H1 (cell line): ENCODE data around the gene ACAD10. TPM values are rescaled to one million over a fixed set of nuclear protein-coding genes. Genes with fewer than 3 reads are reported as not detected.

ENCODE experiments used
- CTCF ChIA-PET: fragments of 300-600 bp; sonication (Branson Sonifier 250); formaldehyde crosslinking; loops from one replicate; lab custom pipeline; 2021; ENCODE audit not compliant: partially characterized antibody; lab: Charles Lee
- POLR2A ChIA-PET: fragments of 300-600 bp; sonication (Branson Sonifier 250); formaldehyde crosslinking; loops from one replicate; lab custom pipeline; 2021; ENCODE audit warnings: inconsistent platforms; ENCODE audit not compliant: partially characterized antibody; lab: Charles Lee
- DNase-seq, 2 experiments: peaks; one replicate each; pipeline versions ENCODE4 v3.0.0 to v3.0.0-alpha.2; 2010 to 2022; ENCODE audit warnings: low spot score in 2 of 2, low read depth in 1 of 2, mixed read lengths in 1 of 2
- FAIRE-seq: peaks from 2 replicates; lab custom pipeline; 2011; peaks lifted over from hg19 to GRCh38; lab: Jason Lieb, UNC
- H2AFZ ChIP-seq: 2 replicates; pipeline ENCODE4 v1.8.1; 2012; ENCODE audit warnings: low read length, inconsistent platforms
- H2AK5ac ChIP-seq: 2 replicates; pipeline ENCODE4 v1.6.1; 2013; ENCODE audit warnings: low read depth, low read length
- H2BK120ac ChIP-seq: replicated peaks from 2 replicates; pipeline ENCODE3; 2013; ENCODE audit warnings: low read depth, low read length, inconsistent platforms
- H2BK12ac ChIP-seq: 2 replicates; pipeline ENCODE4 v1.6.1; 2013; ENCODE audit warnings: low read depth, low read length
- H2BK15ac ChIP-seq: 2 replicates; pipeline ENCODE4 v1.6.1; 2013; ENCODE audit warnings: low read length
- H2BK20ac ChIP-seq: 2 replicates; pipeline ENCODE4 v1.6.1; 2013; ENCODE audit warnings: low read length
- H2BK5ac ChIP-seq: 2 replicates; pipeline ENCODE4 v1.6.1; 2013; ENCODE audit warnings: low read depth, low read length
- H3K14ac ChIP-seq: 2 replicates; pipeline ENCODE4 v1.6.1; 2013; ENCODE audit warnings: inconsistent platforms; ENCODE audit not compliant: insufficient read length
- H3K18ac ChIP-seq: 2 replicates; pipeline ENCODE4 v1.6.1; 2013; ENCODE audit warnings: low read length; ENCODE audit errors: extremely low read depth
- H3K23ac ChIP-seq: 2 replicates; pipeline ENCODE4 v1.6.1; 2013; ENCODE audit warnings: inconsistent platforms; ENCODE audit not compliant: insufficient read length
- H3K23me2 ChIP-seq: 2 replicates; pipeline ENCODE4 v1.6.1; 2013; ENCODE audit warnings: low read depth, low read length
- H3K27ac ChIP-seq: 2 replicates; pipeline ENCODE4 v1.6.1; 2011; ENCODE audit warnings: low read depth, low read length, inconsistent platforms
- H3K27me3 ChIP-seq, 4 experiments: replicated peaks in 1 of 4; 1 replicate in 1 of 4; 2 replicates in 3 of 4; pipeline versions ENCODE4 v1.6.1 to v1.8.1; 2011 to 2013; ENCODE audit warnings: low read length in 3 of 4, mild to moderate bottlenecking in 3 of 4, inconsistent platforms in 2 of 4, mixed read lengths in 2 of 4, moderate library complexity in 1 of 4; ENCODE audit not compliant: control insufficient read depth in 3 of 4, insufficient read depth in 3 of 4; ENCODE audit errors: extremely low read depth in 1 of 4
- H3K36me3 ChIP-seq, 4 experiments: 2 replicates each; pipeline versions ENCODE4 v1.6.1 to v1.8.1; 2011 to 2013; ENCODE audit warnings: mild to moderate bottlenecking in 4 of 4, low read length in 3 of 4, moderate library complexity in 2 of 4, control low read depth in 1 of 4, inconsistent platforms in 1 of 4; ENCODE audit not compliant: insufficient read depth in 4 of 4, control insufficient read depth in 2 of 4
- H3K4ac ChIP-seq: replicated peaks from 2 replicates; pipeline ENCODE3; 2013; ENCODE audit warnings: low read length, low read depth, mixed read lengths, inconsistent platforms; ENCODE audit not compliant: insufficient read length
- H3K4me1 ChIP-seq, 4 experiments: replicated peaks in 1 of 4; 1 replicate in 1 of 4; 2 replicates in 3 of 4; pipeline versions ENCODE4 v1.6.1 to v1.8.1; 2011 to 2013; ENCODE audit warnings: low read length in 3 of 4, inconsistent platforms in 2 of 4, mixed read lengths in 1 of 4; ENCODE audit not compliant: insufficient read depth in 4 of 4, control insufficient read depth in 3 of 4
- H3K4me2 ChIP-seq, 2 experiments: 2 replicates each; pipeline versions ENCODE4 v1.6.1 to v1.8.1; 2011 to 2013; ENCODE audit warnings: low read depth in 2 of 2, low read length in 2 of 2, control low read depth in 1 of 2, inconsistent platforms in 1 of 2, mild to moderate bottlenecking in 1 of 2; ENCODE audit not compliant: insufficient read depth in 1 of 2
- H3K4me3 ChIP-seq, 4 experiments: fragments of 200-600, 300-600 bp in 1 of 4; sonication (generic), shearing (Covaris generic), sonication (Bioruptor Twin) in 1 of 4; 2 replicates each; pipeline versions ENCODE4 v1.5.1 to v1.8.1; 2011 to 2016; ENCODE audit warnings: low read length in 4 of 4, low read depth in 3 of 4, control low read depth in 2 of 4, inconsistent platforms in 2 of 4, mild to moderate bottlenecking in 2 of 4, mixed read lengths in 1 of 4, moderate library complexity in 1 of 4; ENCODE audit not compliant: insufficient read depth in 2 of 4; ENCODE audit errors: extremely low read depth in 1 of 4
- H3K56ac ChIP-seq: replicated peaks from 2 replicates; pipeline ENCODE3; 2013; ENCODE audit warnings: low read depth, mild to moderate bottlenecking, mixed read lengths, low read length, inconsistent platforms; ENCODE audit not compliant: insufficient read length
- H3K79me1 ChIP-seq: 2 replicates; pipeline ENCODE4 v1.6.1; 2013; ENCODE audit warnings: low read depth, low read length, control low read depth
- H3K79me2 ChIP-seq, 2 experiments: 2 replicates each; pipeline versions ENCODE4 v1.6.1 to v1.8.1; 2012 to 2013; ENCODE audit warnings: low read length in 2 of 2, mild to moderate bottlenecking in 2 of 2, inconsistent platforms in 1 of 2; ENCODE audit not compliant: insufficient read depth in 2 of 2, control insufficient read depth in 1 of 2
- H3K9ac ChIP-seq, 4 experiments: replicated peaks in 1 of 4; 1 replicate in 1 of 4; 2 replicates in 3 of 4; pipeline versions ENCODE4 v1.6.1 to v1.8.1; 2011 to 2013; ENCODE audit warnings: low read depth in 3 of 4, low read length in 3 of 4, control low read depth in 2 of 4, mild to moderate bottlenecking in 2 of 4, moderate library complexity in 2 of 4, inconsistent platforms in 1 of 4; ENCODE audit errors: extremely low read depth in 1 of 4
- H3K9me3 ChIP-seq, 2 experiments: 2 replicates each; pipeline versions ENCODE4 v1.6.1 to v1.8.1; 2012 to 2013; ENCODE audit warnings: mild to moderate bottlenecking in 2 of 2, moderate library complexity in 2 of 2, control low read depth in 1 of 2, inconsistent platforms in 1 of 2, low read depth in 1 of 2, low read length in 1 of 2, mixed read lengths in 1 of 2; ENCODE audit not compliant: insufficient read depth in 2 of 2
- H4K20me1 ChIP-seq, 2 experiments: replicated peaks in 1 of 2; 2 replicates each; pipeline versions ENCODE3 to v1.8.1; 2011 to 2013; ENCODE audit warnings: inconsistent platforms in 2 of 2, low read length in 2 of 2, mild to moderate bottlenecking in 1 of 2; ENCODE audit not compliant: insufficient read depth in 2 of 2, control insufficient read depth in 1 of 2
- H4K5ac ChIP-seq: 2 replicates; pipeline ENCODE4 v1.6.1; 2013; ENCODE audit warnings: low read length, low read depth, mixed read lengths, inconsistent platforms; ENCODE audit not compliant: insufficient read length
- H4K8ac ChIP-seq: 2 replicates; pipeline ENCODE4 v1.8.0; 2013; ENCODE audit warnings: mild to moderate bottlenecking, moderate library complexity, low read length, inconsistent platforms; ENCODE audit not compliant: insufficient read depth; ENCODE audit errors: extremely low read depth
- H4K91ac ChIP-seq: replicated peaks from 2 replicates; pipeline ENCODE3; 2013; ENCODE audit warnings: low read length, mixed read lengths, inconsistent platforms; ENCODE audit not compliant: insufficient read length
- CBX8 ChIP-seq: fragments of 300-800, 300-1000 bp; sonication (generic); IDR thresholded peaks from 2 replicates; pipeline ENCODE4 v1.7.1; 2016; ENCODE audit warnings: low read depth, low read length, borderline replicate concordance
- CREB1 ChIP-seq: IDR thresholded peaks from 2 replicates; pipeline ENCODE4 v1.6.1; 2012; ENCODE audit warnings: inconsistent platforms
- CTBP2 ChIP-seq: IDR thresholded peaks from 2 replicates; pipeline ENCODE4 v1.7.0; 2011; ENCODE audit warnings: borderline replicate concordance, mild to moderate bottlenecking, moderate library complexity, mixed read lengths, low read length; ENCODE audit not compliant: insufficient read depth, insufficient read length
- GTF2F1 ChIP-seq: IDR thresholded peaks from 2 replicates; pipeline ENCODE4 v1.6.1; 2012; ENCODE audit warnings: low read depth, low read length, improper control_type of control experiment, borderline replicate concordance
- RFX5 ChIP-seq: IDR thresholded peaks from 2 replicates; pipeline ENCODE4 v1.6.1; 2011; ENCODE audit warnings: low read depth, low read length, improper control_type of control experiment, borderline replicate concordance
- SP2 ChIP-seq: IDR thresholded peaks from 2 replicates; pipeline ENCODE4 v1.6.1; 2012; ENCODE audit warnings: mild to moderate bottlenecking, low read length, inconsistent platforms
- SRF ChIP-seq: IDR thresholded peaks from 2 replicates; pipeline ENCODE4 v1.6.1; 2011; ENCODE audit warnings: mild to moderate bottlenecking, low read depth, low read length, moderate library complexity
- whole genome bisulfite sequencing, 2 experiments: shearing (Covaris generic) in 1 of 2; methylation state at CpG; one replicate each; pipeline versions ENCODE4 v1.1.6 to v1.1.7; 2013 to 2015; ENCODE audit warnings: low lambda C conversion rate in 2 of 2, mixed read lengths in 2 of 2, inconsistent platforms in 1 of 2, low coverage in 1 of 2, missing lambda C conversion rate in 1 of 2; ENCODE audit not compliant: insufficient replicate concordance in 2 of 2, insufficient coverage in 1 of 2, insufficient read length in 1 of 2; ENCODE audit errors: extremely low coverage in 1 of 2, missing lambda C conversion rate in 1 of 2; 5-methylcytosine and 5-hydroxymethylcytosine counted together
- polyA plus RNA-seq, 7 experiments: library from polyadenylated mRNA; depleted of rRNA in 3 of 7; stranded (reverse) in 5 of 7; unstranded in 2 of 7; fragments of >200 nt in 5 of 7; fragments of 200-250 nt in 2 of 7; gene quantifications; 1 replicate in 5 of 7; 2 replicates in 1 of 7; 4 replicates in 1 of 7; pipeline versions ENCODE4 v1.2.1 to v1.2.3, GENCODE V29; 2011 to 2013; ENCODE audit warnings: missing spikeins in 2 of 7, mixed read lengths in 2 of 7
- total RNA-seq: library from RNA; stranded (reverse); fragmentation: NEBNext Ultra II Directional; extraction: Animal tissue kit (Norgen Biotek cat#: 25700); gene quantifications from 2 replicates; pipeline ENCODE4 v1.2.1, GENCODE V29; 2021

The ACAD10 gene
- total and polyA plus RNA-seq, 2 of the 8 experiments (the other 6 are each of a cell fraction or from before 2014, with no cell fraction given) = 17.3 to 23.3 TPM

DNA sequence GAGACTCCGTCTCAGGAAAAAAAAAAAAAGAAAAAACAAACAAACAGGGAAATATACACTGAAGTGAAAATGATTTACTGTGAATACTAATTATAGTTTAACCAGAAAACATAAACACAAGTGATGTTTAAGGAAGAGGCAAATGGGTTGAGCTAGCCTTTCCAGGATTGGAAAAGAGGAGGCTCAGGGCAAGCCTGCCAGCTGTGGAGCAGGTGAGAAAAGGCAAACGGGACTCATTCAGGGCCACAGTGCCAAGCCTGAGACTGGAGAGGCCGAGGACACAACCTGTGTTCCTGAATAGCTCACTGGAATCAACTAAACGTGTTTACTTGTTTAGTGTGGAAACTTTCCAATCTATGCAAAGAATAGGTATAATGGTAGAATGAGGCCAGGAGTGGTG lies 120.5 kb downstream of the ACAD10 start:
- H2BK15ac ChIP-seq = no peak overlapping the region

More for the DNA sequence above, 120.5 kb downstream of the ACAD10 start:
- Histone ChIP-seq H4K5ac (no peak overlapping the region), H4K91ac (no peak overlapping the region), H3K18ac (no peak overlapping the region), H3K79me1 (no peaks in the 10 kb centered on the region), H4K8ac (no peak overlapping the region), H3K23ac (no peak overlapping the region), H2BK12ac (no peak overlapping the region), H3K4me1 (no peaks in the 10 kb centered on the region), H3K27me3 (no peaks in the 10 kb centered on the region), H4K20me1 (no peaks in the 10 kb centered on the region), H3K4me3 (no peak overlapping the region), H3K23me2 (no peaks in the 10 kb centered on the region), H3K27ac (no peak overlapping the region), H3K9me3 (no peaks in the 10 kb centered on the region), H2BK20ac (no peak overlapping the region), H3K14ac (no peak overlapping the region), H3K9ac (no peak overlapping the region), H3K56ac (no peak overlapping the region), H2AK5ac (no peak overlapping the region), H3K79me2 (no peaks in the 10 kb centered on the region), H2BK120ac (no peak overlapping the region), H3K4ac (no peak overlapping the region), H2AFZ (no peak overlapping the region), H2BK5ac (no peak overlapping the region), H3K4me2 (no peak overlapping the region), H3K36me3 (peaks cover 0 to 9% (median 1%) of the 10 kb centered on the region in 4 experiments; a peak in 2 of 8 replicates)
- TF ChIP-seq SRF = no peak
- no peak for TF ChIP-seq SP2
- no peak for TF ChIP-seq CBX8
- no peak for TF ChIP-seq RFX5
- no peak for TF ChIP-seq CTBP2
- TF ChIP-seq GTF2F1 = no peak
- no peak for TF ChIP-seq CREB1
- ChIA-PET CTCF (interaction anchor here (0.7 to 3.6 kb wide), 4 partner anchors 9 to 52 kb away, joined by 3 to 15 read pairs (median 4); no protein-coding TSS in a partner anchor), POLR2A (interaction anchor here (0.6 kb wide), 1 partner anchor 50 kb away, joined by 3 read pairs; no protein-coding TSS in a partner anchor)
- whole genome bisulfite sequencing, 2 experiments = 85% methylated on average over 3 of the region's 4 CpGs; no CpG with 5 or more reads in 1 of the 2 experiments
- DNase-seq (no peak), FAIRE-seq (no peak)
